Activated CD4-positive, alpha-beta T cell treated with anti-CD3 and anti-CD28 coated beads, Interleukin-2, amount 50 U/mL, for 1 hour (primary cell): ENCODE results near the gene FAM114A2.
"Not testable (repeated sequence)": the region's sequence is repeated elsewhere in the genome, so short reads cannot be mapped to it uniquely, and the experiment has no call there.

Experiments
- DNase-seq: peaks from one replicate; pipeline ENCODE4 v3.0.0-alpha.2; 2020

Gene FAM114A2

DNA sequence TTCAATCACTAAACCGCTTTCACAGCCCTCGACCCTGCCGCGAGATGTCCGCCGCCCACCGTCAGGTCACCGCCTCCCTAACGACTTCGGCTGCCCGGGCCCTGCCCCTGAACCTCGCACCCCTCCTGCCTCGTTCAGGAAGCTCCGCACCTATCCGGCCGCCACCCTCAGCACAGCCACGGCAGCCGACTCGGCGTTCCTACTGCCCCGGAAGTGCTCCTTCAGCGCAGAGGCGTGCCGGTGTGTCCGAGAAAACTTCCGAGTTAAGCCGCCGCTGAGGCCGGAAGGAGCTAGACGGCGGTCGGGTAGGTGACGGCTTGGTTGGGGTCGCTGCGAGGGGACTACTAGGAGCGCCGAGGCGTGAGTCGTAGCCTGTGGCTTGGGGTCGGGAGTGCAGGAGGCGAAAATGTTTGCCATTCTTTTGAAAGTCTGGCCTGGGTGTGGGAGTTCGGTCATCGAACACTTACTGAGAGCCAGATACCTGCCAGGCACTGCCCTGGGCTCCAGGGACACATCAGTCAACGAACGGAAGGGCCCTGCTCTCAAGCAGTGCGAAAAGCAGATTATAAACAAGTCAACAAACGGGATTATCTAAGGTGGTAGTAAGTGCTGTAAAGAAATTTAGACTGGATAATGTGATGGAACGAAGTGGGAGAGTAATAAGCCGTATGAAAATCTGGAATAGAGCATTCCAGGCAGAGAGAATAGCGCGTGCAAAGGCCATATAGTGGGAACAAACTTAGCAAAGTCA, at the start of gene FAM114A2, which contains the start of gene MFAP3:
Gene FAM114A2, minus strand, starts transcription at position 204 of the 751 bp plus-strand sequence. CDS start 3,957 bp downstream, outside the sequence.
Gene MFAP3, plus strand, starts transcription at position 261 of the 751 bp plus-strand sequence. CDS start 10,756 bp downstream, outside the sequence.
- peak; percentile 85 for DNase-seq

GRCh38 chr5:154087260-154087659, 48.5 kb upstream of the FAM114A2 start:
- no peak for DNase-seq

GRCh38 chr5:154086641-154087040, 47.9 kb upstream of the FAM114A2 start:
- no peak for DNase-seq

DNA sequence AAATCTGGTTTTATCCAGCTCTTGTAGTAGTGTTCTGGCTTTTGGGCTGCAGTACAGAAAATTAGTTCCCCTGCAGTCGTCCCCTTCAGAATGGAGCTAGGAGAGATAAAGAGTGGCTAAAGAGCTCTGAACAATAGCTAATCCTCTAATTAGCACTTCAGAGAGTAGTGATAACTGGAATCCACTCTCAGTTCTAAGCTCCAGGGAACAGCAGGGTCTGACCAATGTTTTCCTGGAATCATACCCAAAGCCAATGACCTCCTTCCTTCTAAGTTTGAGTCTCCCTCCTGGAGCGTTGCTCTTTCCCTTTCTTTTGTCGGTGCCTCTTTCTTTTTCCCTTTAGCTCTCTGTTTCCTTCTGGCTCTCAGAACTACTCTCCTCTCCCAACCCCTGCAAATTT, 47.4 kb upstream of the FAM114A2 start:
- DNase-seq = no peak

GRCh38 chr5:154084062-154084639, 45.4 kb upstream of the FAM114A2 start:
- DNase-seq = no peak

DNA sequence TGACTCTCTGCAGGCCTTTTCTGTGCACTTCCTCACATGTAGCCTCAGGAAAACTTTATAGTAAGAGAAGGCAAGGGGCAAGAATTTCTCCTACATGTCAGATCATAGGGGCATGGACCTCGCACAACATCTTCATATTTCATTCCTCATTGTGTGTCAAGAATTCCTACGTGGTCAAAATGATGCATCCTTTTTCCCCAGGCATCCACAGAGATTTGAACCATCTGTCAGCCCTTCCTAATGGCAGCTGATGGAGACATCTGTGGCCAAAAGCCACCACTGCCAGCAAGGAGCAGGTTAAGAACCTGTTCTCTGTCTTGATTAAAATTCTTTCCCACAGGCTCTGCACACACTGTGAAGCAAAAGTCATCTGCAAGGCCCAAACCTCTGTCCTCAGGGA, 42.5 kb upstream of the FAM114A2 start:
- DNase-seq = no peak

GRCh38 chr5:154078272-154078671, 39.6 kb upstream of the FAM114A2 start:
- DNase-seq = no peak

DNA sequence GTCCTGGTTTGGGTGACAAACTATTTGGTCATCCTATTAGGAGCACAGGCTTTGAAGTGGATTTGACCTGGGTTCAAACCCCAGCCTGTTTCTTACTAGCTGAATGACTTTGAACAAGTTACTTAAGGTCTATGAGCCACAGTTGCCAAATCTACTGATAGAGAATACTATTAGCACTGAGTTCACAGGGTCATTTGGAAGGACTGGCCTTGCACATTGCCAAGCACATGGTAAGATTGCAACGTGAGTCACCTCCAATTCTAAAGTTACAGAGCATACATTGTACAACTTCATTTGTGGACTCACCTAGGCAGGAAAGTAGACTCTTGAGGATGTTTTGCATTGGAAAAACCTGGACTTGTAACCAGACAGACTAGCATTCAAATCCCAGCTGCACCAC, 39.0 kb upstream of the FAM114A2 start:
- no peak for DNase-seq

GRCh38 chr5:154076240-154076922, 37.7 kb upstream of the FAM114A2 start:
- DNase-seq = no peak

DNA sequence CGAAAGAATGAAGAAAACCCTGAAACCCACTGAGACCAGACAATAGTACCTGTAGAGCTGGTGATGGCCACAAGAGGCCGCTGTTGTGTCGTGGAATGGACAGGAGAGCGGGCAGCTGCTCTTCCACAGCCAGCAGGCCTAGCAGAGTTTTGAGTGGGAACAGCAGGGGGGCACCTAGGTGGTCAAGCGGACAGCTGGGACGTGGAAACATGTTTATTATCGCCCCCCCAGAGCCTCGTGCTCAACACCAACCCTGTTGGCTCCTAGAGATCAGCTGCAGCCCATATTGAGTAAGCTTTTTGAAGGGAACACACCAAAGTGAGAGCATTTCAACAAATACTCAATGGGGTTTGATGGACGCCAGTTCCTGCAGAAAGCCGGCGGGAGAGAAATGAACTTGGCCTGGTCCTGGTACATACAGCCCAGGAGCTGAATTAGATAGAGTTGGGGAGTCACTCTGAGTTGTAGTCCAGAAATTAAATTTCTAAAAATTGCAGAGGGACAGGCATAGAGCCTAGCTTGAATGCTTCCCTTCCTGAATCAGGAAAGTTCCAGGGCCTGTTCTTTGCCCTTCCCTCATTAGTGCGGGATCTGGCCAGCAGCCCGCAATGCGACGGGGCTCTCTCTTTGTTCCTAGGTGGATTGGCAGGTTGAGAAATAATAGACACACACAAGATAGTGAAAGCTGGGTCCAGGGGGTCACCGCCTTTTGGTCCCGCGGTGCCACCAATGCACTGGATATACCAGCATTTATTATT, 33.9 kb upstream of the FAM114A2 start:
- peak; percentile 84 for DNase-seq

DNA sequence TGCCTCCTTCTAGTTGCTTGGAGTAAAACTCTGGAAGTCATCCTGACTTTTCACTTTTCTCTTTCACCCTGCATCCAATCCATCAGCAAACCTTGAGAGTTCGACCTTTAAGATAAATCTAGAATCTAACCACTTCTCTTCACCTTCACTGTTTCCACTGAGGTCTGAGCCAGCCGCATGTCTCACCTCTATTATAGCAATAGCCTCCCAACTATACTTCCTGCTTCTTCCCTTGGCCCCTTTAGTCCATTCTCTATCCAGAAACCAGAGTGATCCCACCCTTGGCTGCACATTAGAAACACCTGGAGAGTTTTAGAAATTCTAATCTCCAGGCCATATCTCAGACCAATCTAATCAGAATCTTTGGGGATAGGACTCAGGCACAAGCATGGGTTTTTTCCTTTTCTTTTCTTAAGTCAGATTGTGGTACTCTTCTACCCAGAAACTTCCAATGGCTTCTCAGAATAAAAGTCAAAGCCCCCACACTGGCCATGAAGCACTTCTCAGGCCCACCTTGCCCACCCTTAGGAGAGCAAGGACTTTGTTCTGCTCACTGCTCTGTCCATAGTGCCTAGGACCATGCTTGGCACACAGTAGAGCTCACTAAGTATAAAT, 33.2 kb upstream of the FAM114A2 start:
- DNase-seq = no peak

DNA sequence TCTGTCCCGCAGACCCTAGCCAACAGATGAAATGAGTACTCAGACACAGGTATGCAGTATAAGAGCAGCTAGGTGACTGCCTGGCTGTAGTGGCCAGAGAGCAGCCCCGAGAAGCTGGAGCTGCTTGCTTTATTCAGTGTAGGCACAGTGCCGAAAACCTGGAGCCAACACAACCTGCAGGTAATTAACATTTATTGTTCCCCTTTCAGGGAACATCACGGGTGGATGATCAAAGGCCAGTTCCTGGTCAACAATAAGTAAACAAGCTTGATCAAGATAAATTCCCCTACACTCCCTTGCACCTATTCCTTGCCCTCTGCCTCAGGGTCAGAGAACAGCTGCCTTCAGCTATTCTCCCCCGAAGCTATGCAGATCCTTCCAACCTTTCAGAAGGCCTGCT, 31.1 kb upstream of the FAM114A2 start:
- not testable (repeated sequence) for DNase-seq

DNA sequence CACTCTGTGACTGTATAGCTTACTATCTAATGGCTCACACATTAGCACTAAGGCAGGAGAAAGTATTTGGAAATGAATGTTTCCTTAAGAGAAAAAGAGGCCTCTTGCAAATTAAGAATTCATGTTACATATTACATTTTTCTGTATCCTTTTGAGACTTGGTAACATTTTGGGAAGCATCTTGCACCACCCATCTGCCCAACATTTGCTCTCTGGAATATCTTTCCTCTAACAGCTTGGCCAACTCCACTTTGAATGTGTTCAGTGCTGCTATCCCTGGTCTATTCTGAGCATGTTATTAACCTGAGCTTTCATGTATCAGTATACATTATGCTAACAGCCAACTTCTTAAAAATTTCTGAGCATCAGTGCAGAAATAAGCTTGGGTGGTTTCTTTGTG, 27.3 kb upstream of the FAM114A2 start:
- no peak for DNase-seq

- no peak for DNase-seq
Measured at GRCh38 chr5:154063372-154063771, 24.7 kb upstream of the FAM114A2 start.

GRCh38 chr5:154060606-154061005, 21.9 kb upstream of the FAM114A2 start:
- no peak for DNase-seq

DNA sequence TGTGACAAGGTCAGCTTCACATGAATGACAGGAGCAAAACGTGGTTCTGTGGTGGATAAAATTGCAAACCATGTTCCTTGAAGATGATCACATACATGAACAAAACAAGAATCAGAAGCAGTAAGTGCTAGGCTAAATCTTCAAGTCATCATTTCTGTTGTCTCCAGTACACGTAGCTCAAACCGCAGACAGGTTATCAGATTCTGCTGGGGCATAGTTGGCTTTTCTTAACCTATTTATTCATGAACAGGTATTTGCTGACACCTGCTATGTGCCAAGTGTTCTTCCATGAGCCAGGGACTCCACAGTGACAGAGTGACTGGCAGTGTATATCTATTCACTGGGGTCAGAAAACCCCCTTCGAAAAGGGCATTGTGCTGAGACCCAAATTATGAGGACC, 20.9 kb upstream of the FAM114A2 start:
- DNase-seq = no peak

- DNase-seq = no peak
Measured at GRCh38 chr5:154059039-154059430, 20.3 kb upstream of the FAM114A2 start.

DNA sequence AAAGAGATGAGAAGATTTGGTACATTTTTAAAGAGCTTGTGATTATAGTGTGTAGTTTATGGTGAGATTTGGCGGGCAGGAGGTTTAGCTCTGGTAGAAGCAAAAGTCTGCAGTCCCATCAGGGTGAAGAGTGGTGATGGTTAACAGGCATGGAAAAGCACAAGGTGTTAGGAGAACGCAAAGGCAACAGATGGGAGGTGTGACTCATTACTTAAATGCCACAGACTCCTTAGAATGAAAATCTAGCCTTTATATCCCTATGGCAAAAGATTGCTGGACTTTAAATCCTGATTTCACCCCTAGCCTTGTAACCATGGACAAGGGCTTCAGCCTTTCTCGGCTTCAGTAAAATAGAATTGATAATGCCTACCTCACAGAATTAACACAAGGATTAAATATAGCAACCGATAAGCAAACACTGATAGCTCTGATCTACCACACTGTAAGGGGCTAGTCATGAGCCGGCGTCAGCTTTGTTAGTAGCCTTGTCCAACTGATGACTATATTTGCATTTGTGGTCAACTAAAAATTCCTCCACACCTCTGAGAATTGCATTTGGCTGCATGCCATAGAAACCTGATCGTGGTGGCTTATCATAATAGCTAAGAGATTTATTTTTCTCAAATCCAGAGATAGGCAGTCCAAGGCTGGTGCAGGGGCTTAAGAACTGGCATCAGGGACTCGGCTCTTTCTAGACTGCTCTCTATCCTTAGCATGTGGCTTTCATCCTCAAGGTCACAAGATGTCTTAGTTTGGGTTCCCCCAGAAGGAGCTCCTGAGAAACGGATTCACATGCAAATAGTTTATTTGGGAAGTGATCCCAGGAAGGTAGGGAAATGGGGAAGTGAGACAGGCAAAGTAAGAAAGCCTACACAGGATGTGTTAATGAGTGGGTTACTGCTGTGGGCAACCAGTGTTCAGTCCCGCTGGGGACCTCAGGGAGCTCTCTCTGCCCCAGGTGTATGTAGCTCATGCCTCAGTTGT, 19.6 kb upstream of the FAM114A2 start:
- no peak for DNase-seq

- no peak for DNase-seq
Measured at GRCh38 chr5:154055201-154055600, 16.5 kb upstream of the FAM114A2 start.

DNA sequence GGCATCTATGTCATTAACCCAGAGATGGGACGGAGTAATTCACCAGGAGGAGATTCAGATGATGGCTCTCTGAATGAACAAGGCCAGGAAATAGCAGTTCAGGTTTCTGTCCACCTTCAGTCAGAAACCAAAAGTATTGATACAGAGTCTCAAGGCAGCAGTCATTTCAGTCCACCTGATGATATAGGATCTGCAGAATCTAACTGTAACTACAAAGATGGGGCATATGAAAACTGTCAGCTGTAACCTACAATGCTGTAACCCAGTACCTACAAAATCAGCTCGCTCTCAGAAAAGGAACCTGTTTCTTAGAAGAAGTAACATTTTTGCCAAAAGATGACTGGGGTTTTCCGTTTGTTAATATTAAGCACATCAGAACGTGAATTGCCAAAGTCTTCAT, 14.8 kb upstream of the FAM114A2 start:
- DNase-seq = no peak

DNA sequence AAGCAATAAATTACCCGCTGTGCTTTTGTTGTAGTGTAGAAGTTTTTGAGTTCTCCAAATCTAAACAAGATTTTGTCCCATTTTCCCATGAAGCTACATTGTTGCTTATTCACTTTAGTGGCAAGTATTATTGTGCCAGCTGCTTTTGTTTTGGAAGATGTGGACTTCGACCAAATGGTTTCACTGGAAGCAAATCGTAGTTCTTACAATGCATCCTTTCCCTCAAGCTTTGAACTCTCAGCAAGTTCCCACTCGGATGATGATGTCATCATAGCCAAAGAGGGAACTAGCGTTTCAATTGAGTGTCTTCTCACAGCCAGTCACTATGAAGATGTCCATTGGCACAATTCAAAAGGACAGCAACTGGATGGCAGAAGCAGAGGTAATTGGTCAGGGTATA, 10.9 kb upstream of the FAM114A2 start:
- no peak for DNase-seq

DNA sequence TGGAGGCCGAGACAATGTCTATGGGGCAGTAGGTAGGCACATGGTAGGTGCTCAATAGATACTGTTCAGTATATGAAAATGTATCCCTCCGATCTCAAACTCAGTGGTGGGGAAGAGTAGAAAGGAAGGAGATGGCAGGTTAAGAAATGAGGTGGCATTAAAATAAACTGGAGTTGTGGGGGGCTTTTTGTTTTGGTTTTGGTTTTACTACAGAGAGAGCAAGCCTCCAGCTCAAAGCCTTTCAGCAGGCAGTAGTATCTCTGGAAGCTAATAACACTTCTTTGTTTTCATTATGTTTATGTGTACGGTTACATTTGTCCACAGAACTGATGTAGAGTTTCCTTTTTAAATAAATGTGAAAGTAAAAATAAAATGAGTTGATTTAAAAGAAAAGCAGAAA, 8.6 kb upstream of the FAM114A2 start:
- no peak for DNase-seq
